HEK293 (cell line): ENCODE measurements around the gene UBAC2.

Experiments
- CTCF ChIA-PET: fragments of 350-600 bp; formaldehyde crosslinking; extraction: SDS; loops from one replicate; lab custom pipeline; 2021; ENCODE audit warnings: antibody characterized with exemption; lab: Yijun Ruan, JAX
- POLR2A ChIA-PET: fragments of 300-600 bp; formaldehyde crosslinking; extraction: SDS; loops from one replicate; lab custom pipeline; 2020; ENCODE audit warnings: antibody characterized with exemption, inconsistent platforms; lab: Yijun Ruan, JAX
- H3K27ac ChIP-seq: fragments of 200-500 bp; sonication (Bioruptor generic); 2 replicates; pipeline ENCODE4 v1.5.1; 2014; ENCODE audit warnings: low read depth, low read length, control low read depth, inconsistent platforms; ENCODE audit errors: extremely low read depth
- H3K36me3 ChIP-seq, 2 experiments: fragments of 200-500 bp in 1 of 2; sonication (Bioruptor generic) in 1 of 2; 1 replicate in 1 of 2; 2 replicates in 1 of 2; pipeline ENCODE4 v1.5.1; 2014 to 2017; ENCODE audit warnings: inconsistent platforms in 2 of 2, low read length in 2 of 2; ENCODE audit not compliant: control insufficient read depth in 2 of 2, insufficient read depth in 1 of 2
- H3K4me1 ChIP-seq: fragments of 200-500 bp; sonication (Bioruptor generic); 2 replicates; pipeline ENCODE4 v1.5.1; 2014; ENCODE audit warnings: mild to moderate bottlenecking, low read length, inconsistent platforms; ENCODE audit not compliant: control insufficient read depth, insufficient read depth
- H3K4me3 ChIP-seq: 2 replicates; pipeline ENCODE4 v1.5.1; 2011; ENCODE audit warnings: low read depth, mild to moderate bottlenecking, control low read depth, low read length, moderate library complexity
- H3K9me3 ChIP-seq: fragments of 200-500 bp; sonication (Bioruptor generic); 2 replicates; pipeline ENCODE4 v1.5.1; 2014; ENCODE audit warnings: low read depth, low read length, inconsistent platforms; ENCODE audit not compliant: control insufficient read depth, insufficient read depth
- ATF2 ChIP-seq: fragments of 450-650 bp; formaldehyde crosslinking; IDR thresholded peaks from 2 replicates; pipeline ENCODE4 v1.5.1; 2016; ENCODE audit warnings: missing biosample characterization, missing genetic modification characterization, low read depth
- GLIS1 ChIP-seq: fragments of 450-650 bp; formaldehyde crosslinking; IDR thresholded peaks from 2 replicates; pipeline ENCODE4 v1.5.1; 2016; ENCODE audit warnings: missing biosample characterization, missing genetic modification characterization
- KLF1 ChIP-seq: fragments of 450-650 bp; formaldehyde crosslinking; IDR thresholded peaks from 2 replicates; pipeline ENCODE4 v1.5.1; 2016; ENCODE audit warnings: missing biosample characterization, missing genetic modification characterization
- PRDM10 ChIP-seq: fragments of 450-650 bp; formaldehyde crosslinking; IDR thresholded peaks from 2 replicates; pipeline ENCODE4 v1.5.1; 2016; ENCODE audit warnings: missing biosample characterization, missing genetic modification characterization
- RBAK ChIP-seq: fragments of 450-650 bp; formaldehyde crosslinking; IDR thresholded peaks from 2 replicates; pipeline ENCODE4 v1.5.1; 2016; ENCODE audit warnings: missing biosample characterization, missing genetic modification characterization
- SCRT2 ChIP-seq: fragments of 450-650 bp; formaldehyde crosslinking; IDR thresholded peaks from 2 replicates; pipeline ENCODE4 v1.5.1; 2016; ENCODE audit warnings: missing biosample characterization, missing genetic modification characterization
- SP2 ChIP-seq: fragments of 450-650 bp; formaldehyde crosslinking; IDR thresholded peaks from 2 replicates; pipeline ENCODE4 v1.5.1; 2016; ENCODE audit warnings: missing biosample characterization, missing genetic modification characterization
- WT1 ChIP-seq: fragments of 450-650 bp; formaldehyde crosslinking; IDR thresholded peaks from 2 replicates; pipeline ENCODE4 v1.5.1; 2016; ENCODE audit warnings: missing biosample characterization, missing genetic modification characterization
- ZBTB17 ChIP-seq: fragments of 450-650 bp; formaldehyde crosslinking; IDR thresholded peaks from 2 replicates; pipeline ENCODE4 v1.5.1; 2016; ENCODE audit warnings: missing biosample characterization, missing genetic modification characterization
- ZBTB20 ChIP-seq: fragments of 450-650 bp; formaldehyde crosslinking; IDR thresholded peaks from 2 replicates; pipeline ENCODE4 v1.5.1; 2016; ENCODE audit warnings: missing biosample characterization, missing genetic modification characterization
- ZBTB44 ChIP-seq: fragments of 450-650 bp; IDR thresholded peaks from 2 replicates; pipeline ENCODE4 v1.5.1; 2018; ENCODE audit warnings: missing biosample characterization, mild to moderate bottlenecking, missing genetic modification characterization
- ZEB2 ChIP-seq: fragments of 450-650 bp; formaldehyde crosslinking; IDR thresholded peaks from 2 replicates; pipeline ENCODE4 v1.5.1; 2016; ENCODE audit warnings: missing biosample characterization, missing genetic modification characterization
- ZFHX2 ChIP-seq: fragments of 450-650 bp; formaldehyde crosslinking; conservative IDR thresholded peaks from 2 replicates; pipeline ENCODE4 v1.5.1; 2016; ENCODE audit warnings: missing biosample characterization, missing genetic modification characterization
- ZNF146 ChIP-seq: fragments of 450-650 bp; formaldehyde crosslinking; IDR thresholded peaks from 2 replicates; pipeline ENCODE4 v1.5.1; 2016; ENCODE audit warnings: missing biosample characterization, missing genetic modification characterization
- ZNF16 ChIP-seq: fragments of 450-650 bp; formaldehyde crosslinking; IDR thresholded peaks from 2 replicates; pipeline ENCODE4 v1.5.1; 2016; ENCODE audit warnings: low read depth, missing biosample characterization, missing genetic modification characterization
- ZNF2 ChIP-seq: fragments of 450-650 bp; formaldehyde crosslinking; IDR thresholded peaks from 2 replicates; pipeline ENCODE4 v1.5.1; 2016; ENCODE audit warnings: missing biosample characterization, missing genetic modification characterization
- ZNF394 ChIP-seq: fragments of 450-650 bp; formaldehyde crosslinking; IDR thresholded peaks from 2 replicates; pipeline ENCODE4 v1.5.1; 2016; ENCODE audit warnings: missing biosample characterization, missing genetic modification characterization, mild to moderate bottlenecking, moderate library complexity, borderline replicate concordance
- ZNF416 ChIP-seq: fragments of 450-650 bp; formaldehyde crosslinking; IDR thresholded peaks from 2 replicates; pipeline ENCODE4 v1.5.1; 2016; ENCODE audit warnings: missing biosample characterization, missing genetic modification characterization
- ZNF473 ChIP-seq: fragments of 450-650 bp; formaldehyde crosslinking; IDR thresholded peaks from 2 replicates; pipeline ENCODE4 v1.5.1; 2017; ENCODE audit warnings: missing biosample characterization, missing genetic modification characterization
- ZNF48 ChIP-seq: fragments of 450-650 bp; formaldehyde crosslinking; IDR thresholded peaks from 2 replicates; pipeline ENCODE4 v1.5.1; 2016; ENCODE audit warnings: missing biosample characterization, missing genetic modification characterization
- ZNF513 ChIP-seq: fragments of 450-650 bp; IDR thresholded peaks from 2 replicates; pipeline ENCODE4 v1.5.1; 2018; ENCODE audit warnings: missing biosample characterization, missing genetic modification characterization
- ZNF560 ChIP-seq: fragments of 450-650 bp; formaldehyde crosslinking; IDR thresholded peaks from 2 replicates; pipeline ENCODE4 v1.5.1; 2017; ENCODE audit warnings: missing biosample characterization, missing genetic modification characterization, borderline replicate concordance
- ZNF629 ChIP-seq: fragments of 450-650 bp; formaldehyde crosslinking; IDR thresholded peaks from 2 replicates; pipeline ENCODE4 v1.5.1; 2017; ENCODE audit warnings: missing biosample characterization, missing genetic modification characterization
- ZNF664 ChIP-seq: fragments of 450-650 bp; formaldehyde crosslinking; IDR thresholded peaks from 2 replicates; pipeline ENCODE4 v1.5.1; 2016; ENCODE audit warnings: missing biosample characterization, missing genetic modification characterization
- ZNF701 ChIP-seq: fragments of 450-650 bp; formaldehyde crosslinking; IDR thresholded peaks from 2 replicates; pipeline ENCODE4 v1.5.1; 2016; ENCODE audit warnings: missing biosample characterization, missing genetic modification characterization
- ZNF792 ChIP-seq: fragments of 450-650 bp; formaldehyde crosslinking; IDR thresholded peaks from 2 replicates; pipeline ENCODE4 v1.5.1; 2016; ENCODE audit warnings: missing biosample characterization, missing genetic modification characterization

Gene UBAC2

GRCh38 chr13:99433543-99434075, 233.0 kb downstream of the UBAC2 start:
- Histone ChIP-seq H3K9me3 (no peaks in the 10 kb centered on the region), H3K4me3 (no peak overlapping the region), H3K36me3 (no peaks in the 10 kb centered on the region), H3K27ac (no peak overlapping the region), H3K4me1 (no peaks in the 10 kb centered on the region)
- CTCF ChIA-PET: interaction anchor here (0.7 to 4.5 kb wide), 2 partner anchors 163 to 257 kb away, joined by 3 to 56 read pairs; no protein-coding TSS in a partner anchor
- POLR2A ChIA-PET: no interaction called here
- TF ChIP-seq ZBTB44 (tag by site-specific recombination): no peak
- TF ChIP-seq ZNF16 (tag by site-specific recombination): no peak

- CTCF ChIA-PET: interaction anchor here (3.6 to 4.5 kb wide), 2 partner anchors 165 to 258 kb away, joined by 56 to 73 read pairs; no protein-coding TSS in a partner anchor
- Histone ChIP-seq H3K27ac (no peak overlapping the region), H3K4me3 (no peak overlapping the region), H3K9me3 (no peaks in the 10 kb centered on the region), H3K4me1 (no peaks in the 10 kb centered on the region), H3K36me3 (no peaks in the 10 kb centered on the region)
- POLR2A ChIA-PET: no interaction called here
- no peak for TF ChIP-seq WT1 (tag by site-specific recombination)
- TF ChIP-seq ZNF629: no peak
- no peak for TF ChIP-seq ZNF416 (tag by site-specific recombination)
- no peak for TF ChIP-seq ZNF2
- TF ChIP-seq ZNF48 (tag by site-specific recombination): no peak
- TF ChIP-seq SCRT2 (tag by site-specific recombination): no peak
- TF ChIP-seq ZNF560 (tag by site-specific recombination): no peak
- TF ChIP-seq GLIS1: no peak
- no peak for TF ChIP-seq ZNF701 (tag by site-specific recombination)
- no peak for TF ChIP-seq ZNF473 (tag by site-specific recombination)
- TF ChIP-seq ZNF513: no peak
- no peak for TF ChIP-seq ZNF664 (tag by site-specific recombination)
- no peak for TF ChIP-seq ATF2
- no peak for TF ChIP-seq ZFHX2
Observed at GRCh38 chr13:99434258-99434788, 233.7 kb downstream of the UBAC2 start.

GRCh38 chr13:99435116-99435515, 234.5 kb downstream of the UBAC2 start:
- no peaks in the 10 kb centered on the region for H3K36me3 ChIP-seq
- no peaks in the 10 kb centered on the region for H3K4me1 ChIP-seq
- CTCF ChIA-PET: interaction anchor here (0.6 to 4.5 kb wide), 13 partner anchors 10 to 883 kb away, joined by 3 to 73 read pairs (median 4); no protein-coding TSS in a partner anchor
- POLR2A ChIA-PET: no interaction called here
- no peak overlapping the region for H3K4me3 ChIP-seq
- TF ChIP-seq KLF1: no peak
- no peak for TF ChIP-seq ZEB2 (tag by site-specific recombination)
- TF ChIP-seq ZBTB17 (tag by site-specific recombination): no peak
- TF ChIP-seq ZNF394: no peak
- no peak for TF ChIP-seq RBAK (tag by site-specific recombination)
- no peak for TF ChIP-seq ZNF792 (tag by site-specific recombination)
- TF ChIP-seq SP2 (tag by site-specific recombination): no peak
- TF ChIP-seq ZBTB20 (tag by site-specific recombination): no peak
- no peak for TF ChIP-seq PRDM10 (tag by site-specific recombination)
- TF ChIP-seq ZNF146 (tag by site-specific recombination): no peak
- TF ChIP-seq, all 188 proteins: peak for 0
- Histone ChIP-seq H3K27ac (no peak overlapping the region), H3K9me3 (no peaks in the 10 kb centered on the region)
